ENCODE measurements around the gene ODAD2.
"Not testable (repeated sequence)": the region's sequence is repeated elsewhere in the genome, so short reads cannot be mapped to it uniquely, and the experiment has no call there.

DNA sequence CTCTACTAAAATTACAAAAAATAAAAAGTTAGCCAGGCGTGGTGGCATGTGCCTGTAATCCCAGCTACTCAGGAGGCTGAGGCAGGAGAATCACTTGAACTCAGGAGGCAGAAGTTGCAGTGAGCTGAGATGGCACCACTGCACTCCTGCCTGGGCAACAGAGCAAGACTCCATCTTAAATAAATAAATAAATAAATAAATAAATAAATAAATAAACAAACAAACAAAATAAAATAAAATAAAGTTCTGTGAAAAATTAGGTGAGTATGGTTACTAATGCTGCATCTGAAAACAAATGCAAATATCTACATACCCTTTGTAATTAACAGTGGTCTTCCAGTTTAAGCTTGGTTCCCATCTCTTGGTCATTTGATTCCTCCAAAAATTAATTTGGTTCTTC lies 28.1 kb downstream of the ODAD2 start:
- TF ChIP-seq, protein P1, sequence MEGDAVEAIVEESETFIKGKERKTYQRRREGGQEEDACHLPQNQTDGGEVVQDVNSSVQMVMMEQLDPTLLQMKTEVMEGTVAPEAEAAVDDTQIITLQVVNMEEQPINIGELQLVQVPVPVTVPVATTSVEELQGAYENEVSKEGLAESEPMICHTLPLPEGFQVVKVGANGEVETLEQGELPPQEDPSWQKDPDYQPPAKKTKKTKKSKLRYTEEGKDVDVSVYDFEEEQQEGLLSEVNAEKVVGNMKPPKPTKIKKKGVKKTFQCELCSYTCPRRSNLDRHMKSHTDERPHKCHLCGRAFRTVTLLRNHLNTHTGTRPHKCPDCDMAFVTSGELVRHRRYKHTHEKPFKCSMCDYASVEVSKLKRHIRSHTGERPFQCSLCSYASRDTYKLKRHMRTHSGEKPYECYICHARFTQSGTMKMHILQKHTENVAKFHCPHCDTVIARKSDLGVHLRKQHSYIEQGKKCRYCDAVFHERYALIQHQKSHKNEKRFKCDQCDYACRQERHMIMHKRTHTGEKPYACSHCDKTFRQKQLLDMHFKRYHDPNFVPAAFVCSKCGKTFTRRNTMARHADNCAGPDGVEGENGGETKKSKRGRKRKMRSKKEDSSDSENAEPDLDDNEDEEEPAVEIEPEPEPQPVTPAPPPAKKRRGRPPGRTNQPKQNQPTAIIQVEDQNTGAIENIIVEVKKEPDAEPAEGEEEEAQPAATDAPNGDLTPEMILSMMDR (IDR thresholded peaks at IDR 0.05): not testable (repeated sequence)
- TF ChIP-seq POLR2A (IDR thresholded peaks at IDR 0.05): not testable (repeated sequence)

Data from body of pancreas (tissue), 4 donors.